ENCODE measurements around the gene TXNDC8. TPM values are rescaled to one million over a fixed set of nuclear protein-coding genes. Genes with fewer than 3 reads are reported as not detected.

Gene TXNDC8
- total RNA-seq, 1 donor from 2014 or later = not detected

DNA sequence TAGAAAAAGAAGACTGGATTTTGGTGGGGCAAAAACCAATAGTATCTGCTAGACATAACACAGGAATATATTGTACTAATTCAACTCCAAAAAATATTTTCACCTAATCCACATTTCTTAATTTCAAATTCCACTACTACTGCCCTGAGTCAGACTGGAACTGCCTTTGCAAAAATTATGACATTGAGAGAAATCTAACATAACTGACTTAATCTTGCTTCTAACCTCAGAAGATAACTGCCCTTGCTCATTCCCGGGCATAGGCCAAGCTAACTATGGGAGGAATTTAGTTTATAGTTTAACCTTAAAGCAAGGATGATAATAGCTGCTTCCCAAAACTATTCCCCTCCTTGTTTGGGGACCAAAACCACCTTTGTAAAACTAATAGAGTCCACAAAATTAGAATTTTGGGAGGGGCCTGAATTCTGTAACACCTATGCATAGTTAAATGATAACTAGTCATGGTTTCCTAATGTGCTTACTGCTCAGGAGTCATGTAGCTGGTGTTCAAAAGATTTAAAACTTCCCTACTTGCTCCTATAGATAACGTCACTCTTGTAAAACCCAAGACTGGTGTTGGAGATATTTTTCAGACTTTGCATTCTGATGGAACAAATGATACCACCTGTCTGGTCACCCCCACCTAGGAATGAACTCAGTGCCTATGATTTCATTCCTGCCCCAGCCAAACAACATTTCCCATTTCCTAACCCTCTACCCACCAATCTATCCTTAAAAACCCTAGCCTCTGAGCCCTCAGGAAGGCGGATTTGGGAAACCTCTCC lies 67.3 kb downstream of the TXNDC8 start:
- no peak for DNase-seq (ENCODE audit: extremely low spot score in 2 of 2)
- Histone ChIP-seq H3K27me3 (no peaks in the 10 kb centered on the region), H3K4me1 (no peaks in the 10 kb centered on the region), H3K36me3 (no peaks in the 10 kb centered on the region), H3K27ac (no peak overlapping the region), H3K9me3 (no peaks in the 10 kb centered on the region), H3K4me3 (no peak overlapping the region)
- TF ChIP-seq, protein P1, sequence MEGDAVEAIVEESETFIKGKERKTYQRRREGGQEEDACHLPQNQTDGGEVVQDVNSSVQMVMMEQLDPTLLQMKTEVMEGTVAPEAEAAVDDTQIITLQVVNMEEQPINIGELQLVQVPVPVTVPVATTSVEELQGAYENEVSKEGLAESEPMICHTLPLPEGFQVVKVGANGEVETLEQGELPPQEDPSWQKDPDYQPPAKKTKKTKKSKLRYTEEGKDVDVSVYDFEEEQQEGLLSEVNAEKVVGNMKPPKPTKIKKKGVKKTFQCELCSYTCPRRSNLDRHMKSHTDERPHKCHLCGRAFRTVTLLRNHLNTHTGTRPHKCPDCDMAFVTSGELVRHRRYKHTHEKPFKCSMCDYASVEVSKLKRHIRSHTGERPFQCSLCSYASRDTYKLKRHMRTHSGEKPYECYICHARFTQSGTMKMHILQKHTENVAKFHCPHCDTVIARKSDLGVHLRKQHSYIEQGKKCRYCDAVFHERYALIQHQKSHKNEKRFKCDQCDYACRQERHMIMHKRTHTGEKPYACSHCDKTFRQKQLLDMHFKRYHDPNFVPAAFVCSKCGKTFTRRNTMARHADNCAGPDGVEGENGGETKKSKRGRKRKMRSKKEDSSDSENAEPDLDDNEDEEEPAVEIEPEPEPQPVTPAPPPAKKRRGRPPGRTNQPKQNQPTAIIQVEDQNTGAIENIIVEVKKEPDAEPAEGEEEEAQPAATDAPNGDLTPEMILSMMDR (IDR thresholded peaks at IDR 0.05) = no peak
- no peak for TF ChIP-seq POLR2A (IDR thresholded peaks at IDR 0.05)
- no peak for TF ChIP-seq POLR2AphosphoS5 (IDR thresholded peaks at IDR 0.05; ENCODE audit: insufficient read depth in 1 of 2, low read depth in 1 of 2)
- intact Hi-C loops (cut with DNase I) = no loop called here

DNA sequence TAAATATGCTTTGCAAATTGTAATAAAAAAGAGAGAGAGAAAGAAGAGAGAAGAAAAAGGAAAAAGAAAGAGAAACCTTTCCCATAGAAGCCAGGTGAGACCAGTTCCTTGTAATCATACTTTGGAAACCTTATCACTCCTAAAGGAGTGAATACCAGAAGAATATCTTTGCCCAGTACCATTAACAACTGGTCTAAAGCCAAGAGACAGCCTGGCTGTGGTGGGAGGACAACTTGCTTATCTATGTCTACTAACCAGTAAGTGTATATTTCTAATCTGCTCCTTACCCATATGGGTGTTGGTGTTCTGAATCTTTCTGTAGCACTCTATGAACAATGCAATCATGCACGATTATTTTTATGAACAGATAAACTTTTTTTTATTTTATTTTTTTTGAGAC lies 70.9 kb downstream of the TXNDC8 start:
- Histone ChIP-seq H3K4me1 (no peaks in the 10 kb centered on the region), H3K9me3 (no peaks in the 10 kb centered on the region), H3K4me3 (no peak overlapping the region), H3K27ac (no peak overlapping the region), H3K36me3 (no peaks in the 10 kb centered on the region), H3K27me3 (no peaks in the 10 kb centered on the region)
- DNase-seq (ENCODE audit: extremely low spot score in 2 of 2) = no peak
- TF ChIP-seq POLR2A (IDR thresholded peaks at IDR 0.05) (no peak), POLR2AphosphoS5 (IDR thresholded peaks at IDR 0.05; ENCODE audit: insufficient read depth in 1 of 2, low read depth in 1 of 2) (no peak)
- TF ChIP-seq, protein P1 (IDR thresholded peaks at IDR 0.05) = no peak
- intact Hi-C loops (cut with DNase I) = no loop called here

DNA sequence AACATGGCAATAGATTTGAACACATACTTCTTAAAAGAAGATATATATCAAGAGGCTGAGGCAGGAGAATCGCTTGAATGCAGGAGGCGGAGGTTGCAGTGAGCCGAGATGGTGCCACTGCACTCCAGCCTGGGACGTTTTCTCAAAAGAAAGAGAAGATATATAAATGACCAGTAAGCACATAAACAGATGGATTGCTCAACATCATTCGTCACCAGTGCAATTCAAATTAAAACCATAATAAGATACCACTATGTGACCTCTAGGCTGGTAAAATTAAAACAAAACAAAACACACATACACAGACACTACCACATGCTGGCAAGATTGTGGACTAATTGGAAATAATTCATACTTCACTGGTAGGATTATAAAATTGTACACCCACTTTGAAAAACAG lies 76.0 kb downstream of the TXNDC8 start:
- intact Hi-C loops (cut with DNase I) = no loop called here
- no peak overlapping the region for H3K27ac ChIP-seq

DNA sequence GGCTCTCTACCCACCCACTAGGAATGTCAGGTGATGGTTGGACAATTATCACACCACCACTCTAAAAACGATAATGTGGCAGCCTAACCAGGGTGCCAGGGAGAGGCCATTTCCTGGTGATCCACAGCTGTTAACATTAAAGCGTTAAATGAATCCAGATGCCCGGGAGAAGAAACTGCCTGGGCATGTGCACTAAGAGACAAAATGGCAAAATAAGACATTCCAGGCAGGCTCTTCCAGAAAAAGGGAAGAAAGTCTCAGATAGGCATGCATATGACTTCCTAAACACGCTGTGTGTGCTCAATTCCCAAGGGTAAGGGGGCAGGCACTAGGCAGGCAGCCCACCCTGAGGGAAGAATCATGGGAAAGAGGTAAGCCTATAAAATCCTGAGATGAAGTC lies 76.8 kb downstream of the TXNDC8 start:
- DNase-seq (ENCODE audit: extremely low spot score in 2 of 2) = no peak
- Histone ChIP-seq H3K27me3 (no peaks in the 10 kb centered on the region), H3K9me3 (no peaks in the 10 kb centered on the region), H3K4me3 (no peak overlapping the region), H3K4me1 (peaks cover 15% of the 10 kb centered on the region), H3K36me3 (no peaks in the 10 kb centered on the region), H3K27ac (no peak overlapping the region)
- no peak for TF ChIP-seq POLR2AphosphoS5 (IDR thresholded peaks at IDR 0.05; ENCODE audit: insufficient read depth in 1 of 2, low read depth in 1 of 2)
- TF ChIP-seq, protein P1 (IDR thresholded peaks at IDR 0.05) = no peak
- no peak for TF ChIP-seq POLR2A (IDR thresholded peaks at IDR 0.05)
- intact Hi-C loops (cut with DNase I) = no loop called here

More for the DNA sequence above, 76.0 kb downstream of the TXNDC8 start:
- DNase-seq (ENCODE audit: extremely low spot score in 2 of 2) = no peak
- Histone ChIP-seq H3K9me3 (no peaks in the 10 kb centered on the region), H3K27me3 (no peaks in the 10 kb centered on the region), H3K4me1 (peaks cover 15% of the 10 kb centered on the region), H3K36me3 (no peaks in the 10 kb centered on the region), H3K4me3 (no peak overlapping the region)
- TF ChIP-seq, protein P1 (IDR thresholded peaks at IDR 0.05) = no peak
- TF ChIP-seq POLR2A (IDR thresholded peaks at IDR 0.05) (no peak), POLR2AphosphoS5 (IDR thresholded peaks at IDR 0.05; ENCODE audit: insufficient read depth in 1 of 2, low read depth in 1 of 2) (no peak)

DNA sequence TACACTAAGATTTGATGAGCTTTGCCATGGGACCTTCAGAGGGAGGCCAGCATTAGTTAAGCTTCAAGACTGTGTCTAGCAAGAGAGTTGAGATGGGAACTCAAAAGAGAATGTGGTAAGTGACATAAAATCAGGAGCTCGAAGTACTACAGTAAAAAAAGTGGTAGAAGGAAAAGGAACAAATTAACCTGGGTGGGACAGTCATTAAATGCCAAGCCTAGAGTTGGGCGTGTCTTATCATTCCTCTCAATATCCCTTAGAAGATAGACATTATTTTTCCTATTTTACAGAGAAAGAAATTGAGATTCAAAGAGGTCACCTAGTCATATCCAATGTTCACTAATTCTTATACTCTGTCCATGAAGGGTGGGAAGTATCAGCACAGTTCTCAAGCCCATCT lies 78.1 kb downstream of the TXNDC8 start:
- DNase-seq (ENCODE audit: extremely low spot score in 2 of 2) = no peak
- H3K27ac ChIP-seq = no peak overlapping the region
- no peak overlapping the region for H3K4me3 ChIP-seq
- TF ChIP-seq, protein P1 (IDR thresholded peaks at IDR 0.05) = no peak
- TF ChIP-seq POLR2AphosphoS5 (IDR thresholded peaks at IDR 0.05; ENCODE audit: insufficient read depth in 1 of 2, low read depth in 1 of 2) (no peak), POLR2A (IDR thresholded peaks at IDR 0.05) (no peak)
- no peaks in the 10 kb centered on the region for H3K9me3 ChIP-seq
- no peaks in the 10 kb centered on the region for H3K36me3 ChIP-seq
- H3K27me3 ChIP-seq = no peaks in the 10 kb centered on the region
- H3K4me1 ChIP-seq = peaks cover 22% of the 10 kb centered on the region
- intact Hi-C loops (cut with DNase I) = no loop called here

Measured in vagina (tissue), 2 donors.